ENCODE measurements around the gene GRM4.

DNA sequence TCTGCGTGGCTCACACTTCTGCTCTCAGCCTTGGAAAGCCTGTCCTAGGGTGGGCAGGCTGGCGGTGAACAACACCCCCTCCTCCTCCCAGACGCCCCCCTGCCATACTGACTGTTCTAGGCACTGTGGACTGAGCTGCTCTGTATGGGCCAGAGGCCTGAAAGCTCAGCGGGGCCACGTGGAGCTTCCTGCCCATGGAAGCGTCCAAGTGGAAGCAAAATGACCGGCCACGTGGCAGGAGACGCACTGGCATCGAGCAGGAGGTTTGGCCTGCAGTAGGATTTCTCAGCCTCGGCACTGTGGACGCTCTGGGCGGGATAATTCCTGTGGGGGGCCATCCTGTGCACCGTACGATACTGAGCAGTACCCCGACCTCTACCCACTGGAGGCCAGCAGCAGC is 88.7 kb downstream of the GRM4 start:
- no peak for TF ChIP-seq POLR2A (IDR thresholded peaks at IDR 0.05; ENCODE audit: low read length)
- TF ChIP-seq GATA1 (IDR thresholded peaks at IDR 0.05; ENCODE audit: low read depth, low read length), result no peak
